Measurements from ENCODE around the gene FMN2.

Gene FMN2

DNA sequence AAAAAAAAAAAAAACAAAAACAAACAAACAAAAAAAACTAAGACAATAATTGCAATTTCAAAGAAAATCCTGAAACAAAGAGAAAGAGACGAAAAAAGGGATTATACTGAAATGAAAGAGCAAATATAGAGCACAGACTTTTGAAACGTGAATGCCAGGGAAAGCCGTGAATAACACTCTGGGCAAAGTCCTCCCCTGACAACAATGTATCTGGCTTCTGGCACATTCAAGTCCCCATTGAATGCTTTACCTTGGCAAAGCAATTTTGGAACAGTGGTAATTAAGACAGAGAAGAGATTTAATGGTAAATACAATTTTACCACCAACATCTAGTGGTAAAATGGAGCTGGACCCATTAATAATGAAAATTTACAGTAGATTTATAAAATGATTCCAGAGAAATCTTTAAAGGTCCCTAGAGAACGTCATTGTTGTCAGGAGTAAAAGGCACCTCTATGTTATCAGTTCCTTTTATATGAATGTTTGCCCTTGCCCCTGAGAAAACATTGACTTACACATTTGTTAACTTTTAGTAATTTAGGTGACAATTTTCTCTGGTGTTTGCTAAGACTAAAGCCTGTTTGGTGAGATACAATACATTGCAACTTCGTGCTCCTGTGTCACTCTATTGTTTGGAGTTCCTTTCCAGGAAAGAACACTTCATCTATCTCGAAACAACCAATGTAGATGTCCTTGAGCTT, 430.6 kb downstream of the FMN2 start:
- no peak for DNase-seq (ENCODE audit: low read depth in 2 of 3, low spot score in 1 of 3)

DNA sequence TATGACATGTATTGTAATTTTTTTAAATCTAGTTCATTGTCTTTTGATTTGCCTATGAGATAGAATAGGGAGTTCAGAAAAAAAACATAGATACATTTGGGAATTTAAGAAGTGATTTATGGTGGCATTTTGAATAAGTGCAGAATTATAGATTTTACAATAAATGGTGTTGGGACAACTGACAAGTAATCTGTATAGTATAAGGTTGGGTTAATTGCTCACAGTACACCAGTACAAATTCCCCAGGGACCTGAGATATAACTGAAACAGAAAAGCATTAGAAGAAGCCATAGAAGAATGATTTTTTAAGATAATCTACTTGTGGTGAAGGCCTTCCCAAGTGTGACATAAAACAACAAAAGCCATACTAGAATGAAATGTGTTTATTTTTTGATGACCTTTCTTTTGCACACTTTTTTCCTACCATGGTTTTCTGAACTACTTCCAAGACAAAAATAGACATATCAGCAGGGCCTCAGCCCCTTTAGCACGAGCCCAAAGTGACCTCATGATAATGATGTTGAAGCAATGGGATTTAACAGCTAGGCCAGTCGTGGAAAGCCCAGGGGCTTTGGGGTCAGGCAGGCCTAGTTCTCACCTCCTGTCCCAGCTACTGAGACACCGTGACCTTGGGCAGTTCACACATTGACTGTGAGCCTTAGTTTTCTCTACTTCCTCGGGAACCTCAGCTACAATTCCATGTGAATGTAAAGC, 432.8 kb downstream of the FMN2 start:
- DNase-seq (ENCODE audit: low read depth in 2 of 3, low spot score in 1 of 3) = no peak

Data from stimulated activated CD4-positive, alpha-beta T cell treated with anti-CD3 and anti-CD28 coated beads, Interleukin-12 subunit alpha, Interleukin-12 subunit beta, amount 100 ng/mL, for 48 hours (primary cell).